Neuronal stem cell (in vitro differentiated cells): ENCODE data around the gene EPB41L2.

Experiments used
- DNase-seq: peaks from one replicate; pipeline ENCODE4 v3.0.0-alpha.2; 2013; ENCODE audit warnings: low spot score
- H2AFZ ChIP-seq: one replicate; pipeline ENCODE4 v1.6.1; 2013; ENCODE audit warnings: mild to moderate bottlenecking, low read length, inconsistent platforms
- H2AK5ac ChIP-seq: 2 replicates; pipeline ENCODE4 v1.6.1; 2013; ENCODE audit warnings: low read depth, mild to moderate bottlenecking, inconsistent platforms, low read length, moderate library complexity, mixed read lengths
- H2BK120ac ChIP-seq: 2 replicates; pipeline ENCODE4 v1.6.1; 2013; ENCODE audit warnings: low read depth, mild to moderate bottlenecking, inconsistent platforms, low read length, moderate library complexity, mixed read lengths
- H2BK12ac ChIP-seq: one replicate; pipeline ENCODE4 v1.6.1; 2013; ENCODE audit warnings: low read length, inconsistent platforms
- H2BK15ac ChIP-seq: 2 replicates; pipeline ENCODE4 v1.6.1; 2013; ENCODE audit warnings: mild to moderate bottlenecking, low read length, inconsistent platforms, mixed read lengths
- H2BK5ac ChIP-seq: one replicate; pipeline ENCODE4 v1.6.1; 2013; ENCODE audit warnings: inconsistent platforms, mild to moderate bottlenecking, low read length, moderate library complexity
- H3K14ac ChIP-seq: one replicate; pipeline ENCODE4 v1.6.1; 2013; ENCODE audit warnings: low read length, inconsistent platforms
- H3K18ac ChIP-seq: 2 replicates; pipeline ENCODE4 v1.6.1; 2013; ENCODE audit warnings: low read length, inconsistent platforms
- H3K23ac ChIP-seq: 2 replicates; pipeline ENCODE4 v1.6.1; 2013; ENCODE audit warnings: low read depth, mild to moderate bottlenecking, mixed read lengths, low read length, inconsistent platforms; ENCODE audit not compliant: poor library complexity
- H3K27ac ChIP-seq: replicated peaks from 3 replicates; pipeline ENCODE4 v1.5.1; 2013; ENCODE audit warnings: low read length, inconsistent platforms
- H3K27me3 ChIP-seq, 3 experiments: 2 replicates each; pipeline ENCODE4 v1.6.1; 2013; ENCODE audit warnings: low read length in 3 of 3, mild to moderate bottlenecking in 2 of 3, inconsistent platforms in 1 of 3, low read depth in 1 of 3, mixed read lengths in 1 of 3, moderate library complexity in 1 of 3; ENCODE audit not compliant: control insufficient read depth in 3 of 3, insufficient read depth in 3 of 3
- H3K36me3 ChIP-seq, 2 donors: replicated peaks in 1 of 2; 2 replicates each; pipeline ENCODE4 v1.6.1; 2013; ENCODE audit warnings: low read length in 2 of 2; ENCODE audit not compliant: control insufficient read depth in 2 of 2, insufficient read depth in 2 of 2
- H3K4ac ChIP-seq: 2 replicates; pipeline ENCODE4 v1.6.1; 2013; ENCODE audit warnings: inconsistent platforms, mild to moderate bottlenecking, low read length, moderate library complexity
- H3K4me1 ChIP-seq, 2 donors: 1 replicate in 1 of 2; 2 replicates in 1 of 2; pipeline ENCODE4 v1.6.1; 2013; ENCODE audit warnings: low read length in 2 of 2, low read depth in 1 of 2; ENCODE audit not compliant: control insufficient read depth in 2 of 2, insufficient read depth in 1 of 2
- H3K4me2 ChIP-seq: one replicate; pipeline ENCODE4 v1.6.1; 2013; ENCODE audit warnings: mild to moderate bottlenecking, low read length, inconsistent platforms; ENCODE audit not compliant: insufficient read depth, poor library complexity, severe bottlenecking
- H3K4me3 ChIP-seq, 2 donors: 2 replicates each; pipeline ENCODE4 v1.5.1; 2013; ENCODE audit warnings: low read length in 2 of 2, mild to moderate bottlenecking in 2 of 2, inconsistent platforms in 1 of 2, moderate library complexity in 1 of 2
- H3K79me1 ChIP-seq: one replicate; pipeline ENCODE4 v1.6.1; 2013; ENCODE audit warnings: low read depth, mild to moderate bottlenecking, inconsistent platforms, low read length, moderate library complexity
- H3K9ac ChIP-seq: one replicate; pipeline ENCODE4 v1.6.1; 2013; ENCODE audit warnings: mild to moderate bottlenecking, low read depth, low read length, inconsistent platforms; ENCODE audit not compliant: poor library complexity
- H3K9me3 ChIP-seq, 2 donors: replicated peaks in 1 of 2; 2 replicates each; pipeline versions ENCODE3 to v1.6.1; 2013; ENCODE audit warnings: low read length in 2 of 2, mild to moderate bottlenecking in 2 of 2, inconsistent platforms in 1 of 2, low read depth in 1 of 2, mixed read lengths in 1 of 2, moderate library complexity in 1 of 2; ENCODE audit not compliant: control insufficient read depth in 2 of 2, insufficient read depth in 1 of 2
- H4K8ac ChIP-seq: one replicate; pipeline ENCODE4 v1.6.1; 2013; ENCODE audit warnings: low read depth, mild to moderate bottlenecking, inconsistent platforms, low read length, moderate library complexity
- H4K91ac ChIP-seq: one replicate; pipeline ENCODE4 v1.6.1; 2013; ENCODE audit warnings: low read length, low read depth, mild to moderate bottlenecking, inconsistent platforms; ENCODE audit not compliant: poor library complexity
- WGBS, 2 donors: extraction: QIAGEN DNeasy Blood & Tissue Kit; methylation state at CpG; one replicate each; pipeline ENCODE4 v1.1.7; 2013; ENCODE audit warnings: missing lambda C conversion rate in 2 of 2, mixed read lengths in 1 of 2; ENCODE audit not compliant: insufficient read length in 2 of 2, insufficient replicate concordance in 1 of 2; ENCODE audit errors: extremely low coverage in 2 of 2; 5-methylcytosine and 5-hydroxymethylcytosine counted together

The EPB41L2 gene

GRCh38 chr6:131103296-131103695 lies 40.3 kb upstream of the EPB41L2 start:
- H3K18ac ChIP-seq: no peak overlapping the region
- no peak overlapping the region for H2BK120ac ChIP-seq
- H3K4me2 ChIP-seq: no peak overlapping the region
- H2BK5ac ChIP-seq: no peak overlapping the region
- H3K4ac ChIP-seq: no peak overlapping the region
- H3K27ac ChIP-seq: no peak overlapping the region
- no peak overlapping the region for H3K4me3 ChIP-seq
- no peak overlapping the region for H3K23ac ChIP-seq
- no peak overlapping the region for H2BK15ac ChIP-seq
- H4K8ac ChIP-seq: no peak overlapping the region
- no peak overlapping the region for H3K14ac ChIP-seq
- H2BK12ac ChIP-seq: no peak overlapping the region
- no CpG with 5 or more reads among the region's 4 CpGs for WGBS, 2 donors
- no peak overlapping the region for H3K9ac ChIP-seq
- no peak for DNase-seq
- no peaks in the 10 kb centered on the region for H3K36me3 ChIP-seq
- H2AK5ac ChIP-seq: no peak overlapping the region
- H4K91ac ChIP-seq: no peak overlapping the region
- no peak overlapping the region for H2AFZ ChIP-seq
- H3K4me1 ChIP-seq: no peaks in the 10 kb centered on the region
- H3K79me1 ChIP-seq: no peaks in the 10 kb centered on the region
- H3K27me3 ChIP-seq: no peaks in the 10 kb centered on the region
- H3K9me3 ChIP-seq: no peaks in the 10 kb centered on the region

- no peak overlapping the region for H3K4me2 ChIP-seq
- DNase-seq: no peak
- no peaks in the 10 kb centered on the region for H3K27me3 ChIP-seq
- H3K4ac ChIP-seq: no peak overlapping the region
- H3K4me3 ChIP-seq: no peak overlapping the region
- H3K9me3 ChIP-seq: no peaks in the 10 kb centered on the region
- no peak overlapping the region for H3K23ac ChIP-seq
- no peak overlapping the region for H3K9ac ChIP-seq
- H2BK15ac ChIP-seq: no peak overlapping the region
- no peak overlapping the region for H4K91ac ChIP-seq
- no CpG with 5 or more reads among the region's 5 CpGs for WGBS, 2 donors
- no peak overlapping the region for H2BK5ac ChIP-seq
- no peak overlapping the region for H2BK12ac ChIP-seq
- no peak overlapping the region for H4K8ac ChIP-seq
- H3K27ac ChIP-seq: no peak overlapping the region
- no peaks in the 10 kb centered on the region for H3K4me1 ChIP-seq
- H3K36me3 ChIP-seq: no peaks in the 10 kb centered on the region
- no peak overlapping the region for H2AFZ ChIP-seq
- H3K18ac ChIP-seq: no peak overlapping the region
- H3K79me1 ChIP-seq: no peaks in the 10 kb centered on the region
- no peak overlapping the region for H3K14ac ChIP-seq
- no peak overlapping the region for H2AK5ac ChIP-seq
- no peak overlapping the region for H2BK120ac ChIP-seq
Measured at GRCh38 chr6:131101911-131102680, 39.1 kb upstream of the EPB41L2 start.

- no CpG with 5 or more reads among the region's 3 CpGs for WGBS, 2 donors
- H3K4me3 ChIP-seq: no peak overlapping the region
- H4K91ac ChIP-seq: no peak overlapping the region
- H3K9ac ChIP-seq: no peak overlapping the region
- H3K14ac ChIP-seq: no peak overlapping the region
- no peak overlapping the region for H3K4me2 ChIP-seq
- no peaks in the 10 kb centered on the region for H3K79me1 ChIP-seq
- H3K4me1 ChIP-seq: no peaks in the 10 kb centered on the region
- no peaks in the 10 kb centered on the region for H3K27me3 ChIP-seq
- H2BK120ac ChIP-seq: no peak overlapping the region
- H3K9me3 ChIP-seq: peaks cover 0 to 2% of the 10 kb centered on the region in 2 donors
- H2BK5ac ChIP-seq: no peak overlapping the region
- H3K4ac ChIP-seq: no peak overlapping the region
- H2AK5ac ChIP-seq: no peak overlapping the region
- no peak overlapping the region for H3K27ac ChIP-seq
- H3K23ac ChIP-seq: no peak overlapping the region
- no peak overlapping the region for H2BK15ac ChIP-seq
- no peaks in the 10 kb centered on the region for H3K36me3 ChIP-seq
- no peak for DNase-seq
- H2BK12ac ChIP-seq: no peak overlapping the region
- no peak overlapping the region for H2AFZ ChIP-seq
- no peak overlapping the region for H4K8ac ChIP-seq
- no peak overlapping the region for H3K18ac ChIP-seq
Measured at GRCh38 chr6:131096786-131097185, 33.7 kb upstream of the EPB41L2 start.

GRCh38 chr6:131093334-131093733 lies 30.3 kb upstream of the EPB41L2 start:
- WGBS, 2 donors: no CpG with 5 or more reads among the region's 1 CpG
- H3K4ac ChIP-seq: no peak overlapping the region
- DNase-seq: no peak

More at GRCh38 chr6:131093334-131093733, 30.3 kb upstream of the EPB41L2 start:
- Histone ChIP-seq H3K14ac (no peak overlapping the region), H2BK12ac (no peak overlapping the region), H3K27me3 (no peaks in the 10 kb centered on the region), H2BK5ac (no peak overlapping the region), H2BK15ac (no peak overlapping the region), H3K4me2 (no peak overlapping the region), H3K27ac (no peak overlapping the region), H3K4me3 (no peak overlapping the region), H2AFZ (no peak overlapping the region), H3K23ac (no peak overlapping the region), H3K36me3 (no peaks in the 10 kb centered on the region), H3K79me1 (no peaks in the 10 kb centered on the region), H4K8ac (no peak overlapping the region), H3K4me1 (no peaks in the 10 kb centered on the region), H3K18ac (no peak overlapping the region), H3K9ac (no peak overlapping the region), H3K9me3 (peaks cover 0 to 2% of the 10 kb centered on the region in 2 donors), H2AK5ac (no peak overlapping the region), H4K91ac (no peak overlapping the region), H2BK120ac (no peak overlapping the region)
